Measurements from ENCODE around the gene TANC1.

- TF ChIP-seq POLR2A (IDR thresholded peaks at IDR 0.05) (no peak), CTCF (IDR thresholded peaks at IDR 0.05) (no peak)
These were observed 230.8 kb downstream of the TANC1 start for GRCh38 chr2:159199236-159199635.
